HG03460 (cell line): ENCODE measurements around the gene MGST3.
"Not testable (repeated sequence)": the region's sequence is repeated elsewhere in the genome, so short reads cannot be mapped to it uniquely, and the experiment has no call there.

Source experiments
- ATAC-seq: cut with Tn5 transposase; IDR thresholded peaks from one replicate; pipeline ENCODE4 v1.9.1; 2021; ENCODE audit not compliant: unreplicated experiment

Gene MGST3

DNA sequence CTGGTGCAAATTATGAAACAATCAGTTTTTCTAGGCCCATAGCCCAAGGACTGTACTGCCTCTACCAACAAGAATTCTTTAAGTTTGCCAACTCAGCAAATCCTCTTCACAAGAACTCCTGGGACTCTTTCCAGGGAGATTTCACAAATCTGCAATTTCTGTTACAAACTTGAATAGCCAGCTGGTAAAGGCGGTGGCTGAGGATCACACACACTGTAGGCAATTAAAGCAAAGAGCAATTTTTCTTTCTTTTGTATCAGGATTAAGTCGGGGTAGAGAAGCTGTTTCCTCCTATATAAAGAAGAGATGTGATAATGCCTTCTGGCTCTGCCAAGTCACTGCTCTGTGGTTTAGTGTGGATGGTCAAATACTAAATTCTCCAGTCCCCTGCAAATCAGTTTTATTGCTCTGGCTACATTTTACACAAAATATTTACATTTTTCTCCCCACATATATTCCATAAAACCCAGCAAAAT is 65.6 kb downstream of the MGST3 start:
- no peak for ATAC-seq

DNA sequence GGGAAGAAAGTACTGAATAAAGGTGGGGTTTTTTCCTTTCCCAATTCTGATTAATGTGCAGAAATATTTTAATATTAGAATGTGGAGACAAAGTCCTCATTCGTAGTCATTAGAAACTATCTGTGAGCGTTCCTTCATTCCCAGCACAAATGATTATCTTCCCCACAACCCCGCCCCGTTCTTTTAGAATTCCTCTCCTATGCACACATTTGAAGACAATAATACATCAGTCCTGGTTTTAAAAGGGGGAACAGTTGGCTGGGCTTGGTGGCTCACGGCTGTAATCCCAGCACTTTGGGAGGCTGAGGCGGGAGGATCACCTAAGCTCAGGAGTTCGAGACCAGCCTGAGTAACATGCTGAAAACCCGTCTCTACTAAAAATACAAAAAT is 66.5 kb downstream of the MGST3 start:
- ATAC-seq: no peak

GRCh38 chr1:165697881-165698760 is 67.1 kb downstream of the MGST3 start, which contains the start of gene ALDH9A1:
ALDH9A1 (minus strand) TSS chr1:165698562; CDS start chr1:165698558, 4 bp downstream.
- ATAC-seq: peak; percentile 90

DNA sequence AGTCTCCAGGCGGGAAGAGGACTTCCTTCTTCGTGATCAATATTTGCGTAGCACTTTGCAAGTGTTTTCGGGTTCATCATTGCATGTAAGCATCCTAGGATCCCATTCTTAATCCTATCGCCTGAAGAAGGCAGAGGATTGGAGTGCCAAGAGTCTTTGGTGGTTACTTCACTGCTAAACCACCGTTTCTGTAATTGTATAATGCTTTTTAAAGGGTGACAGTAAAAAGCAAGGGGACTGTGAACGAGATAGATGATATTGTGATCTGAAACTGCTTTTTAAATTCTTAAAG is 67.7 kb downstream of the MGST3 start:
- ATAC-seq: no peak

DNA sequence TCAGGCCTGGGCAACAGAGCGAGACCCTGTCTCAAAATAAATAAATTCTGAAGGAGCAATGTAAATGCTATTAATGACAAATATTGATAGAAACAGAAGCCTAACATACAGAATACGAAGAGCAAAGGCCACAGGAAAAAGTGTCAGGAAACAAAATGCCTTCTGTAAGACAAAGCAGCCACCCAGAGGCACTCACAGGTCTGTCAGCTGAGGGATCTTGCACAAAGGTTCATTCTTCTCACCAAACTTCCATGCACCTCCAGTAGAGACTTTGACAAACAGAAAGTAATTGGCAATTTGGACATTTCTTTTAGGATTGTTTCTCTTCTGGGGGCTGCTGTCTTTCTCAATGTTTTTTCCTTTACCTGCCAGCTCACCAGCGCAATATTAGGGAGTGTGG is 68.5 kb downstream of the MGST3 start:
- ATAC-seq: no peak

- not testable (repeated sequence) for ATAC-seq
These were observed 70.9 kb downstream of the MGST3 start for GRCh38 chr1:165701922-165702321.

DNA sequence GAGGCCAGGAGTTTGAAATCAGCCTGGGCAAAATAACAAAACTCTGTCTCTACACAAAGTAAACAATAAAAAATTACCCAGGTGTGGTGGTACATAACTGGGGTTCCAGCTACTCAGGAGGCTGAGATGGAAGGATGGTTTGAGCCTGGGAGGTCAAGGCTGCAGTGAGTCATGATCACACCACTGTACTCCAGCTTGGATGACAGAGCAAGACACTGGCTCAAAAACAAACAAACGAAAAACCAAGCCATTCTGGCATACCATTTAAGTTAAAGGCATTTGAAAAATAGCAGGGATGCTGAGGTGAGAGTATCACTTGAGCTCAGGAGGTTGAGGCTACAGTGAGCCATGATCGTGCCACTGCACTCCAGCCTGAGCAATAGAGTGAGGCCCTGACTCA is 72.6 kb downstream of the MGST3 start:
- ATAC-seq: no peak
